Common myeloid progenitor, CD34-positive (primary cell): ENCODE measurements around the gene DPPA2.

Source experiments
- CTCF ChIA-PET: fragments of 350-600 bp; sonication (Branson Sonifier 250); formaldehyde crosslinking; loops from one replicate; lab custom pipeline; 2021; ENCODE audit warnings: antibody characterized with exemption; lab: Charles Lee
- POLR2A ChIA-PET: fragments of 350-600 bp; sonication (Branson Sonifier 250); formaldehyde crosslinking; loops from one replicate; lab custom pipeline; 2021; ENCODE audit warnings: antibody characterized with exemption; lab: Charles Lee
- DNase-seq, 3 donors: peaks; one replicate each; pipeline versions ENCODE4 v3.0.0 to v3.0.0-alpha.2; 2013
- H3K27ac ChIP-seq, 2 experiments: 1 replicate in 1 of 2; 2 replicates in 1 of 2; pipeline ENCODE4 v1.7.0; 2013; ENCODE audit warnings: inconsistent platforms in 2 of 2, low read length in 2 of 2, mild to moderate bottlenecking in 2 of 2, low read depth in 1 of 2, moderate library complexity in 1 of 2; ENCODE audit not compliant: severe bottlenecking in 2 of 2, insufficient read depth in 1 of 2, poor library complexity in 1 of 2
- H3K27me3 ChIP-seq, 5 experiments: replicated peaks in 2 of 5; 1 replicate in 3 of 5; 2 replicates in 2 of 5; pipeline versions ENCODE4 v1.6.1 to v1.7.0; 2013; ENCODE audit warnings: low read length in 4 of 5, mild to moderate bottlenecking in 2 of 5, moderate library complexity in 2 of 5, inconsistent platforms in 1 of 5; ENCODE audit not compliant: insufficient read depth in 5 of 5, control insufficient read depth in 4 of 5
- H3K36me3 ChIP-seq, 4 experiments: 1 replicate in 2 of 4; 2 replicates in 2 of 4; pipeline versions ENCODE4 v1.6.1 to v1.7.0; 2013; ENCODE audit warnings: low read length in 3 of 4, control low read depth in 1 of 4, mild to moderate bottlenecking in 1 of 4; ENCODE audit not compliant: control insufficient read depth in 4 of 4, insufficient read depth in 4 of 4
- H3K4me1 ChIP-seq, 4 experiments: 1 replicate in 3 of 4; 2 replicates in 1 of 4; pipeline versions ENCODE4 v1.6.1 to v1.7.1; 2013; ENCODE audit warnings: low read length in 3 of 4, mild to moderate bottlenecking in 3 of 4, control low read depth in 1 of 4, inconsistent platforms in 1 of 4, moderate library complexity in 1 of 4; ENCODE audit not compliant: control insufficient read depth in 4 of 4, insufficient read depth in 4 of 4; ENCODE audit errors: control extremely low read depth in 1 of 4
- H3K4me3 ChIP-seq, 7 experiments: 1 replicate in 4 of 7; 2 replicates in 3 of 7; pipeline versions ENCODE4 v1.5.1 to v1.7.0; 2013; ENCODE audit warnings: mild to moderate bottlenecking in 7 of 7, low read length in 6 of 7, moderate library complexity in 6 of 7, inconsistent platforms in 2 of 7, low read depth in 2 of 7, control low read depth in 1 of 7; ENCODE audit not compliant: insufficient read depth in 4 of 7, control insufficient read depth in 1 of 7; ENCODE audit errors: extremely low read depth in 1 of 7
- H3K9me3 ChIP-seq, 5 experiments: 1 replicate in 4 of 5; 2 replicates in 1 of 5; pipeline versions ENCODE4 v1.6.1 to v1.7.1; 2013; ENCODE audit warnings: low read length in 4 of 5, mild to moderate bottlenecking in 2 of 5, inconsistent platforms in 1 of 5, low read depth in 1 of 5, moderate library complexity in 1 of 5; ENCODE audit not compliant: control insufficient read depth in 4 of 5, insufficient read depth in 2 of 5; ENCODE audit errors: control extremely low read depth in 1 of 5
- WGBS: methylation state at CpG from one replicate; pipeline ENCODE4 v1.1.5; 2013; ENCODE audit not compliant: insufficient coverage; 5-methylcytosine and 5-hydroxymethylcytosine counted together

DPPA2 gene

GRCh38 chr3:109270779-109271178, 45.5 kb downstream of the DPPA2 start:
- DNase-seq = no peak
- Histone ChIP-seq H3K36me3 (no peaks in the 10 kb centered on the region), H3K27ac (no peak overlapping the region), H3K27me3 (no peaks in the 10 kb centered on the region), H3K9me3 (no peaks in the 10 kb centered on the region), H3K4me1 (peaks cover 7 to 20% (median 13%) of the 10 kb centered on the region in 4 experiments), H3K4me3 (no peak overlapping the region)
- CTCF ChIA-PET = interaction anchor here (2.1 kb wide), 1 partner anchor 15 kb away, joined by 7 read pairs; no protein-coding TSS in a partner anchor
- POLR2A ChIA-PET = interaction anchor here (0.6 kb wide), 1 partner anchor 424 kb away, joined by 3 read pairs; no protein-coding TSS in a partner anchor
- 73% methylated on average over 6 of the region's 7 CpGs for WGBS

- CTCF ChIA-PET = interaction anchor here (2.1 kb wide), 1 partner anchor 14 kb away, joined by 7 read pairs; no protein-coding TSS in a partner anchor
- H3K36me3 ChIP-seq = no peaks in the 10 kb centered on the region
- WGBS = 100% methylated on average over 1 of the region's 6 CpGs
- H3K9me3 ChIP-seq = no peaks in the 10 kb centered on the region
- peak in 2 of 3 donors; percentile 69 to 79 for DNase-seq
- no peaks in the 10 kb centered on the region for H3K27me3 ChIP-seq
- peaks cover 7 to 28% (median 16%) of the 10 kb centered on the region in 4 experiments for H3K4me1 ChIP-seq
- POLR2A ChIA-PET = interaction anchor here (0.6 kb wide), 1 partner anchor 425 kb away, joined by 3 read pairs; no protein-coding TSS in a partner anchor
- H3K27ac ChIP-seq = peak overlapping the region in 1 of 2 experiments; percentile 55
- H3K4me3 ChIP-seq = no peak overlapping the region
Observed at GRCh38 chr3:109269577-109270275, 46.6 kb downstream of the DPPA2 start.

- ChIA-PET POLR2A (no interaction called here), CTCF (interaction anchor here (0.8 kb wide), 1 partner anchor 12 kb away, joined by 3 read pairs; no protein-coding TSS in a partner anchor)
- 100% methylated on average over 1 of the region's 1 CpG for WGBS
Observed at GRCh38 chr3:109268181-109268580, 48.1 kb downstream of the DPPA2 start.

GRCh38 chr3:109265295-109265694, 51.0 kb downstream of the DPPA2 start:
- Histone ChIP-seq H3K4me3 (no peak overlapping the region), H3K4me1 (peaks cover 4 to 19% (median 14%) of the 10 kb centered on the region in 4 experiments), H3K27me3 (no peaks in the 10 kb centered on the region), H3K27ac (no peak overlapping the region), H3K36me3 (no peaks in the 10 kb centered on the region), H3K9me3 (no peaks in the 10 kb centered on the region)
- CTCF ChIA-PET = no interaction called here
- WGBS = no CpG with 5 or more reads among the region's 2 CpGs
- POLR2A ChIA-PET = no interaction called here
- peak in 2 of 3 donors; percentile 50 to 69 for DNase-seq

More at GRCh38 chr3:109268181-109268580, 48.1 kb downstream of the DPPA2 start:
- Histone ChIP-seq H3K4me3 (no peak overlapping the region), H3K36me3 (no peaks in the 10 kb centered on the region), H3K4me1 (peaks cover 7 to 22% (median 16%) of the 10 kb centered on the region in 4 experiments), H3K27me3 (no peaks in the 10 kb centered on the region), H3K9me3 (no peaks in the 10 kb centered on the region), H3K27ac (no peak overlapping the region)
- DNase-seq = no peak

- no peaks in the 10 kb centered on the region for H3K9me3 ChIP-seq
- POLR2A ChIA-PET = no interaction called here
- peaks cover 21 to 50% (median 24%) of the 10 kb centered on the region in 4 experiments for H3K4me1 ChIP-seq
- H3K27ac ChIP-seq = peak overlapping the region; percentile 59 to 79
- WGBS = 0% methylated on average over 2 of the region's 2 CpGs
- H3K27me3 ChIP-seq = no peaks in the 10 kb centered on the region
- CTCF ChIA-PET = interaction anchor here (1.2 to 2.4 kb wide), 3 partner anchors 13 to 16 kb away, joined by 3 to 7 read pairs (median 3); no protein-coding TSS in a partner anchor
- no peaks in the 10 kb centered on the region for H3K36me3 ChIP-seq
- H3K4me3 ChIP-seq = peak overlapping the region in 1 of 7 experiments; percentile 33
- DNase-seq = peak; percentile 56 to 85 (median 74)
Observed at GRCh38 chr3:109257269-109257668, 59.0 kb downstream of the DPPA2 start.

GRCh38 chr3:109254770-109255169, 61.5 kb downstream of the DPPA2 start:
- Histone ChIP-seq H3K36me3 (no peaks in the 10 kb centered on the region), H3K9me3 (no peaks in the 10 kb centered on the region), H3K4me1 (peaks cover 21 to 50% (median 24%) of the 10 kb centered on the region in 4 experiments), H3K27me3 (no peaks in the 10 kb centered on the region), H3K27ac (no peak overlapping the region), H3K4me3 (peak overlapping the region in 2 of 7 experiments; percentile 28 to 60)
- ChIA-PET CTCF (interaction anchor here (0.9 to 2.4 kb wide), 3 partner anchors 15 to 1130 kb away, joined by 3 to 7 read pairs (median 5); no protein-coding TSS in a partner anchor), POLR2A (no interaction called here)
- WGBS = 0% methylated on average over 1 of the region's 5 CpGs
- DNase-seq = peak in 2 of 3 donors; percentile 43 to 67

- ChIA-PET CTCF (interaction anchor here (1.6 kb wide), 1 partner anchor 11 kb away, joined by 3 read pairs; no protein-coding TSS in a partner anchor), POLR2A (no interaction called here)
- no peaks in the 10 kb centered on the region for H3K36me3 ChIP-seq
- H3K4me1 ChIP-seq = peaks cover 19 to 45% (median 23%) of the 10 kb centered on the region in 4 experiments
- peak in 2 of 3 donors; percentile 56 to 76 for DNase-seq
- no peaks in the 10 kb centered on the region for H3K27me3 ChIP-seq
- WGBS = 50% methylated on average over 2 of the region's 3 CpGs
- H3K4me3 ChIP-seq = no peak overlapping the region
- H3K9me3 ChIP-seq = no peaks in the 10 kb centered on the region
- H3K27ac ChIP-seq = no peak overlapping the region
Observed at GRCh38 chr3:109252641-109253040, 63.7 kb downstream of the DPPA2 start.
